Lung (tissue), 12 donors: Measurements from ENCODE around the gene WASF2. TPM values are rescaled to one million over a fixed set of nuclear protein-coding genes. Genes with fewer than 3 reads are reported as not detected.

ENCODE experiments used
- ATAC-seq: fragments of 200-7000 bp; cut with Tn5 transposase; one replicate; pipeline ENCODE4 v1.9.1; 2020; ENCODE audit warnings: moderate number of reproducible peaks; ENCODE audit not compliant: insufficient read depth, low FRiP score
- DNase-seq, 3 donors: peaks; one replicate each; pipeline ENCODE4 v3.0.0-alpha.2; 2013 to 2017
- H3K27ac ChIP-seq, 2 donors: one replicate each; pipeline ENCODE4 v1.5.1; 2013; ENCODE audit warnings: mild to moderate bottlenecking in 2 of 2, moderate library complexity in 2 of 2, control low read depth in 1 of 2, inconsistent platforms in 1 of 2, low read depth in 1 of 2, low read length in 1 of 2
- H3K27me3 ChIP-seq, 3 donors: one replicate each; pipeline ENCODE4 v1.5.1; 2013; ENCODE audit warnings: low read length in 2 of 3; ENCODE audit not compliant: control insufficient read depth in 3 of 3, insufficient read depth in 3 of 3
- H3K36me3 ChIP-seq, 4 donors: one replicate each; pipeline ENCODE4 v1.5.1; 2013; ENCODE audit warnings: low read length in 4 of 4, mild to moderate bottlenecking in 1 of 4, moderate library complexity in 1 of 4; ENCODE audit not compliant: control insufficient read depth in 4 of 4, insufficient read depth in 4 of 4
- H3K4me1 ChIP-seq, 5 donors: one replicate each; pipeline ENCODE4 v1.5.1; 2013; ENCODE audit warnings: low read length in 5 of 5, mild to moderate bottlenecking in 2 of 5, moderate library complexity in 1 of 5; ENCODE audit not compliant: control insufficient read depth in 5 of 5, insufficient read depth in 5 of 5
- H3K4me3 ChIP-seq: one replicate; pipeline ENCODE4 v1.5.1; 2013; ENCODE audit warnings: mild to moderate bottlenecking, control low read depth, moderate library complexity
- H3K9ac ChIP-seq, 2 donors: one replicate each; pipeline ENCODE4 v1.5.1; 2013; ENCODE audit warnings: low read length in 2 of 2, control low read depth in 1 of 2; ENCODE audit not compliant: insufficient read depth in 1 of 2
- H3K9me3 ChIP-seq, 4 donors: one replicate each; pipeline ENCODE4 v1.5.1; 2013; ENCODE audit warnings: low read length in 3 of 4, mild to moderate bottlenecking in 1 of 4, moderate library complexity in 1 of 4; ENCODE audit not compliant: control insufficient read depth in 4 of 4, insufficient read depth in 3 of 4
- WGBS, 2 donors: extraction: QIAGEN DNeasy Blood & Tissue Kit; methylation state at CpG; one replicate each; pipeline ENCODE4 v1.1.7; 2013; 5-methylcytosine and 5-hydroxymethylcytosine counted together
- polyA plus RNA-seq, 2 donors: library from polyadenylated mRNA; stranded (reverse); fragments of 200-250 nt; gene quantifications; one replicate each; pipeline ENCODE4 v1.2.1, GENCODE V29; 2013
- total RNA-seq, 2 donors: library from RNA; depleted of rRNA in 1 of 2; stranded (reverse); fragments of >200 nt in 1 of 2; gene quantifications; one replicate each; pipeline ENCODE4 v1.2.1, GENCODE V29; 2014 to 2021
- TF ChIP-seq, protein P1 (sequence below): IDR thresholded peaks from 2 replicates; pipeline ENCODE4 v1.5.1; 2012; ENCODE audit warnings: mild to moderate bottlenecking; ENCODE audit errors: control extremely low read depth, extremely low read depth
- donor health status: control.
- donor health status: control.
- donor health status: Bipolar disorder and iron deficiency.
- donor health status: healthy.
- donor health status: DM: yes; HTN: yes; CAD: no.

The WASF2 gene
- total and polyA plus RNA-seq, 4 donors, result 27.3 to 136 (median 49.5) TPM

DNA sequence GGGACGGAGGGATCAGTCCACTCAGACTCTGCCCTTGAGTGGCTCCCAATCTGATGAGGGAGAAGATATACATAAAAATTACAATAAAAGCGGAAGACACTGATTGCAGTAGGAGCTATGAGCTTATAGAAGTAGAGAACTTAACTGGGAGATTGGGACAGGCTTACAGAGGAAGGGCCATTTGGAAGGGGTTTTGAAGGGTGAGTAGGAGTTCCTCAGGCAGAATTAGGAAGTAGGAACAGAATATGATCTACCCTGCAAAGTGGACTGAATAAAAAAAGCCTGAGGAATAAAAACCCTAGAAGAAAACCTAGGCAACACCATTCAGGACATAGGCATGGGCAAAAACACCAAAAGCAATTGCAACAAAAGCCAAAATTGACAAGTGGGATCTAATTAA, 9.2 kb upstream of the WASF2 start:
- 94 to 95% methylated on average over 2 of the region's 2 CpGs for WGBS, 2 donors

DNA sequence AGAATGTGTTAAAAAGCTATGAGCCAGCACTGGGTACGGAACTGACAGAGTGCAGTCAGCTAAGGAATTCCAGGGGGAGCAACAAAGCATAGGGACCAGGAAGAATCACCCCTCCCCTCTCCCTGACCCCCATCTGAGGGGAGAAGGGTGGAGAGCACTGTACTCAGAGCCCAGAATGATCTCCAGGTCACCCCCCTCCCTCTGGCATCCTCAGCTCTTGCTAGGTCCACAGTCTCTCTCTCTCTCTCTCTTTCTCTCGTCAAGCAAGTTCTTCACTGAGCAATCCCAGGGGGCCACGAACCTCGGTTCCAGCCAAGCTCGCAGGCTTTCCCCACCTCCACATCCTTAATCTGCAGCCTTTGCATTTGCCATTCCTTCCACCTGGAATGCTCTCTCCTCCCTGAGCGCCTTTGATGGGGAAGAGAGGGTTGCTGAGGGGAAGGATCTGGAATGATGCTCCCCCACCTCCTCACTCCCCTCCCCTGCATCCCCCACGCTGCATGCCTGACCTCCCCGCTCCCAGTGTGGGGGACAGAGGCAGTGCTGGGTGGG, 6.7 kb upstream of the WASF2 start:
- H3K4me3 ChIP-seq, result no peak overlapping the region
- no peak overlapping the region for H3K9ac ChIP-seq
- WGBS, 2 donors, result 51 to 75% methylated on average over 8 of the region's 8 CpGs
- no peak for ATAC-seq
- TF ChIP-seq, protein P1, sequence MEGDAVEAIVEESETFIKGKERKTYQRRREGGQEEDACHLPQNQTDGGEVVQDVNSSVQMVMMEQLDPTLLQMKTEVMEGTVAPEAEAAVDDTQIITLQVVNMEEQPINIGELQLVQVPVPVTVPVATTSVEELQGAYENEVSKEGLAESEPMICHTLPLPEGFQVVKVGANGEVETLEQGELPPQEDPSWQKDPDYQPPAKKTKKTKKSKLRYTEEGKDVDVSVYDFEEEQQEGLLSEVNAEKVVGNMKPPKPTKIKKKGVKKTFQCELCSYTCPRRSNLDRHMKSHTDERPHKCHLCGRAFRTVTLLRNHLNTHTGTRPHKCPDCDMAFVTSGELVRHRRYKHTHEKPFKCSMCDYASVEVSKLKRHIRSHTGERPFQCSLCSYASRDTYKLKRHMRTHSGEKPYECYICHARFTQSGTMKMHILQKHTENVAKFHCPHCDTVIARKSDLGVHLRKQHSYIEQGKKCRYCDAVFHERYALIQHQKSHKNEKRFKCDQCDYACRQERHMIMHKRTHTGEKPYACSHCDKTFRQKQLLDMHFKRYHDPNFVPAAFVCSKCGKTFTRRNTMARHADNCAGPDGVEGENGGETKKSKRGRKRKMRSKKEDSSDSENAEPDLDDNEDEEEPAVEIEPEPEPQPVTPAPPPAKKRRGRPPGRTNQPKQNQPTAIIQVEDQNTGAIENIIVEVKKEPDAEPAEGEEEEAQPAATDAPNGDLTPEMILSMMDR, result no peak
- peaks cover 0 to 6% (median 2%) of the 10 kb centered on the region in 5 donors for H3K4me1 ChIP-seq
- H3K9me3 ChIP-seq, result no peaks in the 10 kb centered on the region
- H3K36me3 ChIP-seq, result no peaks in the 10 kb centered on the region
- DNase-seq, result peak; percentile 46 to 61 (median 51)
- no peak overlapping the region for H3K27ac ChIP-seq
- no peaks in the 10 kb centered on the region for H3K27me3 ChIP-seq

More for the DNA sequence above, 9.2 kb upstream of the WASF2 start:
- Histone ChIP-seq H3K36me3 (no peaks in the 10 kb centered on the region), H3K27ac (no peak overlapping the region), H3K9me3 (no peaks in the 10 kb centered on the region), H3K4me3 (no peak overlapping the region), H3K4me1 (peaks cover 0 to 10% (median 5%) of the 10 kb centered on the region in 5 donors), H3K27me3 (no peaks in the 10 kb centered on the region), H3K9ac (no peak overlapping the region)
- TF ChIP-seq, protein P1, result no peak
- no peak for DNase-seq
- no peak for ATAC-seq

DNA sequence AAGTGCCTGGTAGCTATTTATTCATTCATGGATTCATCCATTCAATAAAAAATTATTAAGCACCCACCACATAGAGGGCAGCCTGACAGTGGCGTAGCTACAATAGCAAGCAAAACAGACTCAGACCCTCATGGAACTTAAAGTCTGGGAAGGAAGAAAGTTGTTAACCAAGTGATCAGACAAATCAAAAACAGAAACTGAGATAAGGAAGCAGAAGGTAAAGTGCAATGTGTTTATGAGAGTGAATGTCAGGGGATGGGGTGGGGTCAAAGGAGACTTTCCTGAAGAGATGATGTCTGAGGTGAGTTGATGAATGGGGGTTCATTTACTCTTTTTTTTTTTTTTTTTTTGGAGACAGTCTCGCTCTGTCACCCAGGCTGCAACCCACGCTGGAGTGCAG, 2.8 kb upstream of the WASF2 start:
- H3K9ac ChIP-seq, result no peak overlapping the region
- no peaks in the 10 kb centered on the region for H3K9me3 ChIP-seq
- peak overlapping the region in 1 of 2 donors; percentile 74 for H3K27ac ChIP-seq
- peaks cover 0 to 19% (median 9%) of the 10 kb centered on the region in 5 donors for H3K4me1 ChIP-seq
- 92 to 96% methylated on average over 3 of the region's 3 CpGs for WGBS, 2 donors
- no peak for ATAC-seq
- TF ChIP-seq, protein P1, result no peak
- no peak overlapping the region for H3K4me3 ChIP-seq
- H3K27me3 ChIP-seq, result no peaks in the 10 kb centered on the region
- peaks cover 0 to 6% (median 0%) of the 10 kb centered on the region in 4 donors for H3K36me3 ChIP-seq
- DNase-seq, result no peak
